Measurements from ENCODE around the gene WDR33.

DNA sequence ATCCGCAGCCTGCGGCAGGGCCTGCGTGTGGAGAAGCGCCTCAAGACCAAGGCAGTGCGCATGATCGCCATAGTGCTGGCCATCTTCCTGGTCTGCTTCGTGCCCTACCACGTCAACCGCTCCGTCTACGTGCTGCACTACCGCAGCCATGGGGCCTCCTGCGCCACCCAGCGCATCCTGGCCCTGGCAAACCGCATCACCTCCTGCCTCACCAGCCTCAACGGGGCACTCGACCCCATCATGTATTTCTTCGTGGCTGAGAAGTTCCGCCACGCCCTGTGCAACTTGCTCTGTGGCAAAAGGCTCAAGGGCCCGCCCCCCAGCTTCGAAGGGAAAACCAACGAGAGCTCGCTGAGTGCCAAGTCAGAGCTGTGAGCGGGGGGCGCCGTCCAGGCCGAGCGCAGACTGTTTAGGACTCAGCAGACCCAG is 159.6 kb downstream of the WDR33 start:
- no peak for TF ChIP-seq MAFK (IDR thresholded peaks at IDR 0.05; ENCODE audit: low read depth, low read length)
- TF ChIP-seq, protein P1, sequence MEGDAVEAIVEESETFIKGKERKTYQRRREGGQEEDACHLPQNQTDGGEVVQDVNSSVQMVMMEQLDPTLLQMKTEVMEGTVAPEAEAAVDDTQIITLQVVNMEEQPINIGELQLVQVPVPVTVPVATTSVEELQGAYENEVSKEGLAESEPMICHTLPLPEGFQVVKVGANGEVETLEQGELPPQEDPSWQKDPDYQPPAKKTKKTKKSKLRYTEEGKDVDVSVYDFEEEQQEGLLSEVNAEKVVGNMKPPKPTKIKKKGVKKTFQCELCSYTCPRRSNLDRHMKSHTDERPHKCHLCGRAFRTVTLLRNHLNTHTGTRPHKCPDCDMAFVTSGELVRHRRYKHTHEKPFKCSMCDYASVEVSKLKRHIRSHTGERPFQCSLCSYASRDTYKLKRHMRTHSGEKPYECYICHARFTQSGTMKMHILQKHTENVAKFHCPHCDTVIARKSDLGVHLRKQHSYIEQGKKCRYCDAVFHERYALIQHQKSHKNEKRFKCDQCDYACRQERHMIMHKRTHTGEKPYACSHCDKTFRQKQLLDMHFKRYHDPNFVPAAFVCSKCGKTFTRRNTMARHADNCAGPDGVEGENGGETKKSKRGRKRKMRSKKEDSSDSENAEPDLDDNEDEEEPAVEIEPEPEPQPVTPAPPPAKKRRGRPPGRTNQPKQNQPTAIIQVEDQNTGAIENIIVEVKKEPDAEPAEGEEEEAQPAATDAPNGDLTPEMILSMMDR (conservative IDR thresholded peaks at IDR 0.05; ENCODE audit: low read depth, low read length), result no peak
- no peak for TF ChIP-seq POLR2A (IDR thresholded peaks at IDR 0.05; ENCODE audit: low read depth, low read length)
- no peak for TF ChIP-seq FOS (IDR thresholded peaks at IDR 0.05; ENCODE audit: low read depth, low read length)
- no peak for TF ChIP-seq CEBPB (IDR thresholded peaks at IDR 0.05; ENCODE audit: low read depth, low read length)
- TF ChIP-seq MAZ (IDR thresholded peaks at IDR 0.05; ENCODE audit: borderline replicate concordance, low read depth, low read length), result no peak
- no peak for TF ChIP-seq RFX5 (IDR thresholded peaks at IDR 0.05; ENCODE audit: low read depth, low read length)
- no peak for TF ChIP-seq RAD21 (IDR thresholded peaks at IDR 0.05; ENCODE audit: low read length)
- TF ChIP-seq, protein P2, sequence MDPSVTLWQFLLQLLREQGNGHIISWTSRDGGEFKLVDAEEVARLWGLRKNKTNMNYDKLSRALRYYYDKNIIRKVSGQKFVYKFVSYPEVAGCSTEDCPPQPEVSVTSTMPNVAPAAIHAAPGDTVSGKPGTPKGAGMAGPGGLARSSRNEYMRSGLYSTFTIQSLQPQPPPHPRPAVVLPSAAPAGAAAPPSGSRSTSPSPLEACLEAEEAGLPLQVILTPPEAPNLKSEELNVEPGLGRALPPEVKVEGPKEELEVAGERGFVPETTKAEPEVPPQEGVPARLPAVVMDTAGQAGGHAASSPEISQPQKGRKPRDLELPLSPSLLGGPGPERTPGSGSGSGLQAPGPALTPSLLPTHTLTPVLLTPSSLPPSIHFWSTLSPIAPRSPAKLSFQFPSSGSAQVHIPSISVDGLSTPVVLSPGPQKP (IDR thresholded peaks at IDR 0.05; ENCODE audit: borderline replicate concordance, low read depth, low read length), result no peak
- TF ChIP-seq SMC3 (IDR thresholded peaks at IDR 0.05; ENCODE audit: low read depth, low read length), result no peak
- no peak for TF ChIP-seq BHLHE40 (IDR thresholded peaks at IDR 0.05; ENCODE audit: low read depth, low read length)
